SU-DHL-6 (cell line): ENCODE results near the gene BLMH.

Experiments used
- H2AFZ ChIP-seq: fragments of 200-600 bp; sonication (generic); 2 replicates; pipeline ENCODE4 v1.6.1; 2014; ENCODE audit warnings: low read depth, mild to moderate bottlenecking, moderate library complexity, mixed read lengths, antibody characterized with exemption, low read length; ENCODE audit not compliant: severe bottlenecking
- H3F3A ChIP-seq: fragments of 200-600 bp; shearing (Covaris generic); 2 replicates; pipeline ENCODE4 v1.6.0; 2016; ENCODE audit warnings: antibody characterized with exemption, mild to moderate bottlenecking; ENCODE audit not compliant: insufficient read depth
- H3K27ac ChIP-seq: fragments of 200-600 bp; sonication (generic); 2 replicates; pipeline ENCODE4 v1.5.1; 2016; ENCODE audit warnings: low read depth, mild to moderate bottlenecking, low read length, moderate library complexity, mixed read lengths
- H3K27me3 ChIP-seq: fragments of 200-600 bp; sonication (generic), shearing (Covaris generic); 2 replicates; pipeline ENCODE4 v1.6.0; 2014; ENCODE audit warnings: mild to moderate bottlenecking, low read length
- H3K36me3 ChIP-seq: fragments of 200-600 bp; sonication (generic); 2 replicates; pipeline ENCODE4 v1.6.1; 2014; ENCODE audit warnings: mild to moderate bottlenecking, low read length, mixed read lengths
- H3K4me2 ChIP-seq: fragments of 300-600, 200-600 bp; shearing (Covaris generic), sonication (generic); 2 replicates; pipeline ENCODE4 v1.6.0; 2014; ENCODE audit warnings: low read length, low read depth, mild to moderate bottlenecking; ENCODE audit not compliant: poor library complexity, severe bottlenecking
- H3K4me3 ChIP-seq: fragments of 200-600 bp; sonication (generic); 2 replicates; pipeline ENCODE4 v1.5.1; 2014; ENCODE audit warnings: antibody characterized with exemption, low read length, mild to moderate bottlenecking, mixed read lengths; ENCODE audit not compliant: insufficient read depth, poor library complexity, severe bottlenecking
- H3K79me2 ChIP-seq: fragments of 200-600 bp; sonication (generic); 2 replicates; pipeline ENCODE4 v1.6.1; 2014; ENCODE audit warnings: mild to moderate bottlenecking, low read length, moderate library complexity; ENCODE audit not compliant: insufficient read depth
- H3K9ac ChIP-seq: fragments of 200-600 bp; sonication (generic); 2 replicates; pipeline ENCODE4 v1.7.0; 2014; ENCODE audit warnings: mild to moderate bottlenecking, low read length
- H3K9me2 ChIP-seq: fragments of 200-600 bp; sonication (generic); replicated peaks from 2 replicates; pipeline ENCODE4 v1.6.1; 2014; ENCODE audit warnings: low read length; ENCODE audit not compliant: insufficient read depth
- H3K9me3 ChIP-seq: fragments of 200-600 bp; sonication (generic); 2 replicates; pipeline ENCODE4 v1.6.1; 2014; ENCODE audit warnings: low read length, mixed read lengths; ENCODE audit not compliant: insufficient read depth
- H4K20me1 ChIP-seq: fragments of 200-600 bp; sonication (generic); 2 replicates; pipeline ENCODE4 v1.6.1; 2014; ENCODE audit warnings: low read depth, mild to moderate bottlenecking, antibody characterized with exemption, low read length, moderate library complexity, mixed read lengths
- EZH2phosphoT487 ChIP-seq: fragments of 200-600 bp; sonication (generic), shearing (Covaris generic); conservative IDR thresholded peaks from 2 replicates; pipeline ENCODE4 v1.6.1; 2018; ENCODE audit warnings: mild to moderate bottlenecking, antibody characterized with exemption, low read length, moderate library complexity, mixed read lengths
- TF ChIP-seq, protein P1 (sequence below): fragments of 200-600 bp; sonication (generic); IDR thresholded peaks from one replicate; pipeline ENCODE4 v1.5.1; 2017; ENCODE audit warnings: antibody characterized with exemption, mild to moderate bottlenecking, low read length, moderate library complexity; ENCODE audit not compliant: insufficient read depth, poor library complexity, severe bottlenecking

Gene BLMH

GRCh38 chr17:30333503-30334360 is 42.0 kb upstream of the BLMH start, which contains the start of gene TMIGD1:
TSS of gene TMIGD1 (minus strand) at chr17:30334057. CDS start at chr17:30332133, 1,924 bp downstream.
- Histone ChIP-seq H3K27ac (no peak within 1 kb of the TSS), H3K4me3 (no peak within 1 kb of the TSS)

GRCh38 chr17:30332057-30332542 is 40.4 kb upstream of the BLMH start:
- TF ChIP-seq, protein P1, sequence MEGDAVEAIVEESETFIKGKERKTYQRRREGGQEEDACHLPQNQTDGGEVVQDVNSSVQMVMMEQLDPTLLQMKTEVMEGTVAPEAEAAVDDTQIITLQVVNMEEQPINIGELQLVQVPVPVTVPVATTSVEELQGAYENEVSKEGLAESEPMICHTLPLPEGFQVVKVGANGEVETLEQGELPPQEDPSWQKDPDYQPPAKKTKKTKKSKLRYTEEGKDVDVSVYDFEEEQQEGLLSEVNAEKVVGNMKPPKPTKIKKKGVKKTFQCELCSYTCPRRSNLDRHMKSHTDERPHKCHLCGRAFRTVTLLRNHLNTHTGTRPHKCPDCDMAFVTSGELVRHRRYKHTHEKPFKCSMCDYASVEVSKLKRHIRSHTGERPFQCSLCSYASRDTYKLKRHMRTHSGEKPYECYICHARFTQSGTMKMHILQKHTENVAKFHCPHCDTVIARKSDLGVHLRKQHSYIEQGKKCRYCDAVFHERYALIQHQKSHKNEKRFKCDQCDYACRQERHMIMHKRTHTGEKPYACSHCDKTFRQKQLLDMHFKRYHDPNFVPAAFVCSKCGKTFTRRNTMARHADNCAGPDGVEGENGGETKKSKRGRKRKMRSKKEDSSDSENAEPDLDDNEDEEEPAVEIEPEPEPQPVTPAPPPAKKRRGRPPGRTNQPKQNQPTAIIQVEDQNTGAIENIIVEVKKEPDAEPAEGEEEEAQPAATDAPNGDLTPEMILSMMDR: no peak
- TF ChIP-seq EZH2phosphoT487: no peak
- no peaks in the 10 kb centered on the region for H3K9me2 ChIP-seq
- H4K20me1 ChIP-seq: no peaks in the 10 kb centered on the region
- H3F3A ChIP-seq: no peaks in the 10 kb centered on the region
- no peaks in the 10 kb centered on the region for H3K36me3 ChIP-seq
- H2AFZ ChIP-seq: peak overlapping the region; percentile 76
- peak overlapping the region; percentile 50 for H3K4me2 ChIP-seq
- H3K79me2 ChIP-seq: no peaks in the 10 kb centered on the region
- H3K4me3 ChIP-seq: no peak overlapping the region
- no peaks in the 10 kb centered on the region for H3K27me3 ChIP-seq
- peak overlapping the region; percentile 42; the same call in 1 of the 2 replicates for H3K27ac ChIP-seq
- no peak overlapping the region for H3K9ac ChIP-seq
- no peaks in the 10 kb centered on the region for H3K9me3 ChIP-seq

More at GRCh38 chr17:30333503-30334360, 42.0 kb upstream of the BLMH start, which contains the start of gene TMIGD1:
- Histone ChIP-seq H3K4me2 (no peak within 1 kb of the TSS), H3K9ac (no peak within 1 kb of the TSS), H3K9me3 (no peaks in the 10 kb centered on the region), H3K27me3 (no peaks in the 10 kb centered on the region), H3K36me3 (no peaks in the 10 kb centered on the region), H4K20me1 (no peaks in the 10 kb centered on the region), H2AFZ (no peak within 1 kb of the TSS), H3K9me2 (no peaks in the 10 kb centered on the region), H3F3A (no peaks in the 10 kb centered on the region), H3K79me2 (no peaks in the 10 kb centered on the region)
- TF ChIP-seq, protein P1: no peak
- TF ChIP-seq EZH2phosphoT487: no peak

- Histone ChIP-seq H3K27me3 (no peaks in the 10 kb centered on the region), H3K36me3 (no peaks in the 10 kb centered on the region), H3K27ac (no peak overlapping the region), H3K4me2 (no peak overlapping the region), H4K20me1 (no peaks in the 10 kb centered on the region), H3K9ac (no peak overlapping the region), H3K79me2 (no peaks in the 10 kb centered on the region), H3K9me2 (no peaks in the 10 kb centered on the region), H3F3A (peaks cover 35% of the 10 kb centered on the region), H3K9me3 (no peaks in the 10 kb centered on the region), H2AFZ (no peak overlapping the region), H3K4me3 (no peak overlapping the region)
- TF ChIP-seq, protein P1: no peak
- TF ChIP-seq EZH2phosphoT487: no peak
Observed at GRCh38 chr17:30326809-30327208, 35.1 kb upstream of the BLMH start.
